Liver (tissue), 9 donors: ENCODE measurements around the gene TSPYL6. TPM values are rescaled to one million over a fixed set of nuclear protein-coding genes. Genes with fewer than 3 reads are reported as not detected.

Experiments used
- DNase-seq: peaks from one replicate; pipeline ENCODE4 v3.0.0-alpha.2; 2017; ENCODE audit warnings: low spot score
- H3K27ac ChIP-seq, 2 donors: one replicate each; pipeline ENCODE4 v1.7.0; 2013; ENCODE audit warnings: inconsistent platforms in 2 of 2, low read length in 2 of 2, control low read depth in 1 of 2, low read depth in 1 of 2, mild to moderate bottlenecking in 1 of 2
- H3K27me3 ChIP-seq, 4 donors: one replicate each; pipeline versions ENCODE4 v1.6.1 to v1.7.0; 2013; ENCODE audit warnings: low read length in 3 of 4, inconsistent platforms in 1 of 4, mild to moderate bottlenecking in 1 of 4, moderate library complexity in 1 of 4; ENCODE audit not compliant: control insufficient read depth in 4 of 4, insufficient read depth in 4 of 4
- H3K36me3 ChIP-seq, 4 donors: one replicate each; pipeline versions ENCODE4 v1.6.1 to v1.7.0; 2013; ENCODE audit warnings: low read length in 3 of 4, mild to moderate bottlenecking in 3 of 4, low read depth in 1 of 4, moderate library complexity in 1 of 4; ENCODE audit not compliant: control insufficient read depth in 4 of 4, insufficient read depth in 3 of 4
- H3K4me1 ChIP-seq, 4 donors: one replicate each; pipeline versions ENCODE4 v1.6.1 to v1.7.0; 2013; ENCODE audit warnings: low read length in 3 of 4, mild to moderate bottlenecking in 3 of 4, moderate library complexity in 1 of 4; ENCODE audit not compliant: control insufficient read depth in 4 of 4, insufficient read depth in 4 of 4
- H3K4me3 ChIP-seq, 3 donors: one replicate each; pipeline versions ENCODE4 v1.6.1 to v1.7.0; 2013; ENCODE audit warnings: low read length in 3 of 3, control low read depth in 1 of 3, low read depth in 1 of 3, mild to moderate bottlenecking in 1 of 3
- H3K9ac ChIP-seq, 2 donors: one replicate each; pipeline ENCODE4 v1.7.0; 2013; ENCODE audit warnings: low read length in 2 of 2, mild to moderate bottlenecking in 2 of 2, moderate library complexity in 2 of 2, control low read depth in 1 of 2, low read depth in 1 of 2
- H3K9me3 ChIP-seq, 4 donors: one replicate each; pipeline versions ENCODE4 v1.6.1 to v1.7.0; 2013; ENCODE audit warnings: low read length in 3 of 4; ENCODE audit not compliant: control insufficient read depth in 4 of 4
- ATF3 ChIP-seq: IDR thresholded peaks from 2 replicates; pipeline ENCODE4 v1.6.1; 2016; ENCODE audit warnings: antibody characterized with exemption
- CTCF ChIP-seq: fragments of 150-350 bp; IDR thresholded peaks from 2 replicates; pipeline ENCODE4 v1.5.1; 2017; ENCODE audit warnings: improper control_type of control experiment, low read depth, low read length; ENCODE audit not compliant: missing input control
- EGR1 ChIP-seq, 2 donors: IDR thresholded peaks; 2 replicates each; pipeline ENCODE4 v1.6.1; 2016 to 2018; ENCODE audit warnings: antibody characterized with exemption in 2 of 2, low read depth in 2 of 2
- FOXA1 ChIP-seq: IDR thresholded peaks from 2 replicates; pipeline ENCODE4 v1.6.1; 2016; ENCODE audit warnings: antibody characterized with exemption
- FOXA2 ChIP-seq: IDR thresholded peaks from 2 replicates; pipeline ENCODE4 v1.6.1; 2016; ENCODE audit warnings: antibody characterized with exemption
- GABPA ChIP-seq, 2 donors: IDR thresholded peaks in 1 of 2; conservative IDR thresholded peaks in 1 of 2; 2 replicates each; pipeline ENCODE4 v1.6.1; 2016; ENCODE audit warnings: antibody characterized with exemption in 2 of 2, mild to moderate bottlenecking in 1 of 2, moderate library complexity in 1 of 2
- HNF4A ChIP-seq, 2 donors: conservative IDR thresholded peaks; 2 replicates each; pipeline ENCODE4 v1.6.1; 2016; ENCODE audit warnings: antibody characterized with exemption in 2 of 2, mild to moderate bottlenecking in 2 of 2
- HNF4G ChIP-seq: IDR thresholded peaks from 2 replicates; pipeline ENCODE4 v1.6.1; 2016; ENCODE audit warnings: antibody characterized with exemption
- JUND ChIP-seq, 2 donors: IDR thresholded peaks; 2 replicates each; pipeline ENCODE4 v1.6.1; 2016; ENCODE audit warnings: antibody characterized with exemption in 2 of 2
- NR2F2 ChIP-seq: IDR thresholded peaks from 2 replicates; pipeline ENCODE4 v1.6.1; 2016; ENCODE audit warnings: antibody characterized with exemption
- RAD21 ChIP-seq, 2 donors: IDR thresholded peaks; 2 replicates each; pipeline ENCODE4 v1.6.1; 2016; ENCODE audit warnings: antibody characterized with exemption in 2 of 2, mild to moderate bottlenecking in 2 of 2
- RXRA ChIP-seq, 2 donors: IDR thresholded peaks; 2 replicates each; pipeline ENCODE4 v1.6.1; 2017 to 2018; ENCODE audit warnings: antibody characterized with exemption in 2 of 2, mild to moderate bottlenecking in 1 of 2
- SP1 ChIP-seq: IDR thresholded peaks from 2 replicates; pipeline ENCODE4 v1.6.1; 2018; ENCODE audit warnings: antibody characterized with exemption, mild to moderate bottlenecking
- TAF1 ChIP-seq: conservative IDR thresholded peaks from 2 replicates; pipeline ENCODE4 v1.6.1; 2016; ENCODE audit warnings: antibody characterized with exemption, mild to moderate bottlenecking
- YY1 ChIP-seq: IDR thresholded peaks from 2 replicates; pipeline ENCODE4 v1.6.1; 2016; ENCODE audit warnings: antibody characterized with exemption, mild to moderate bottlenecking
- ZBTB33 ChIP-seq: IDR thresholded peaks from 2 replicates; pipeline ENCODE4 v1.6.1; 2016; ENCODE audit warnings: antibody characterized with exemption
- WGBS: extraction: QIAGEN DNeasy Blood & Tissue Kit; methylation state at CpG from one replicate; pipeline ENCODE4 v1.1.7; 2013; 5-methylcytosine and 5-hydroxymethylcytosine counted together
- polyA plus RNA-seq, 2 donors: library from polyadenylated mRNA; stranded (reverse) in 1 of 2; unstranded in 1 of 2; fragments of 200-250 nt in 1 of 2; fragments of >200 nt in 1 of 2; fragmentation: Nextera tagmentation in 1 of 2; extraction: Ambion mirVana in 1 of 2; gene quantifications; one replicate each; pipeline versions ENCODE4 v1.2.1 to v1.2.3, GENCODE V29; 2013 to 2015
- total RNA-seq, 2 donors: library from RNA; depleted of rRNA; stranded (reverse); fragments of >200 nt; gene quantifications; one replicate each; pipeline ENCODE4 v1.2.3, GENCODE V29; 2014
- TF ChIP-seq, protein P1 (sequence below): IDR thresholded peaks from 2 replicates; pipeline ENCODE4 v1.6.1; 2016; ENCODE audit warnings: antibody characterized with exemption
- TF ChIP-seq, protein P2 (sequence below): IDR thresholded peaks from 2 replicates; pipeline ENCODE4 v1.6.1; 2016; ENCODE audit warnings: antibody characterized with exemption, mild to moderate bottlenecking
- donor health status: healthy.
- donor health status: healthy.
- donor health status: healthy.
- donor health status: healthy.
- donor health status: healthy.

TSPYL6 gene
- total and polyA plus RNA-seq, 4 donors: under 0.01 to 0.04 TPM; not detected in 2

DNA sequence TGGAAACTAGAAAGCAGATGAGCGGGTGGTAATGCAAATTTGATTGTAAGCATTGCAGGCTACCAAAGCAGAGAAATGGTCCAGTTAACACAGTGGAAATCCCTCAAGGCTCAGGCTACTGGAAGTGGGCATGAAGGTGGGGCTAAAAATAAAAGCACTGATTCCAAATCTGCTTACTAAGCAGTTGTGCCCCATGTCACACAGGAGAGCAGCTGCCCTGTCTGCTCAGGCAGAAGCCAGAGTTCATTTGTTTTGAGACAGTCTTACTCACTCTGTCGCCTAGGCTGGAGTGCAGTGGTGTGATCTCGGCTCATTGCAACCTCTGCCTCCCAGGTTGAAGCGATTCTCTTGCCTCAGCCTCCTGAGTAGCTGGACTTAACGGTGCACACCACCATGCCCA lies 42.5 kb upstream of the TSPYL6 start:
- no peaks in the 10 kb centered on the region for H3K27me3 ChIP-seq
- H3K9me3 ChIP-seq: no peaks in the 10 kb centered on the region
- no peak overlapping the region for H3K27ac ChIP-seq
- 98% methylated on average over 5 of the region's 5 CpGs for WGBS
- H3K4me3 ChIP-seq: no peak overlapping the region
- H3K4me1 ChIP-seq: no peaks in the 10 kb centered on the region
- TF ChIP-seq HNF4A (conservative IDR thresholded peaks at IDR 0.05) (no peak), YY1 (no peak), CTCF (no peak), RXRA (IDR thresholded peaks at IDR 0.05) (no peak), FOXA1 (no peak), NR2F2 (no peak), EGR1 (IDR thresholded peaks at IDR 0.05; ENCODE audit: low read depth in 2 of 2) (no peak), GABPA (IDR thresholded peaks at IDR 0.05 in 1 of 2, conservative IDR thresholded peaks at IDR 0.05 in 1 of 2) (no peak), FOXA2 (no peak), ATF3 (no peak), ZBTB33 (no peak), SP1 (no peak), TAF1 (no peak), RAD21 (IDR thresholded peaks at IDR 0.05) (no peak), HNF4G (no peak), JUND (IDR thresholded peaks at IDR 0.05) (no peak)
- TF ChIP-seq, protein P1, sequence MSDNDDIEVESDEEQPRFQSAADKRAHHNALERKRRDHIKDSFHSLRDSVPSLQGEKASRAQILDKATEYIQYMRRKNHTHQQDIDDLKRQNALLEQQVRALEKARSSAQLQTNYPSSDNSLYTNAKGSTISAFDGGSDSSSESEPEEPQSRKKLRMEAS: no peak
- TF ChIP-seq, protein P2, sequence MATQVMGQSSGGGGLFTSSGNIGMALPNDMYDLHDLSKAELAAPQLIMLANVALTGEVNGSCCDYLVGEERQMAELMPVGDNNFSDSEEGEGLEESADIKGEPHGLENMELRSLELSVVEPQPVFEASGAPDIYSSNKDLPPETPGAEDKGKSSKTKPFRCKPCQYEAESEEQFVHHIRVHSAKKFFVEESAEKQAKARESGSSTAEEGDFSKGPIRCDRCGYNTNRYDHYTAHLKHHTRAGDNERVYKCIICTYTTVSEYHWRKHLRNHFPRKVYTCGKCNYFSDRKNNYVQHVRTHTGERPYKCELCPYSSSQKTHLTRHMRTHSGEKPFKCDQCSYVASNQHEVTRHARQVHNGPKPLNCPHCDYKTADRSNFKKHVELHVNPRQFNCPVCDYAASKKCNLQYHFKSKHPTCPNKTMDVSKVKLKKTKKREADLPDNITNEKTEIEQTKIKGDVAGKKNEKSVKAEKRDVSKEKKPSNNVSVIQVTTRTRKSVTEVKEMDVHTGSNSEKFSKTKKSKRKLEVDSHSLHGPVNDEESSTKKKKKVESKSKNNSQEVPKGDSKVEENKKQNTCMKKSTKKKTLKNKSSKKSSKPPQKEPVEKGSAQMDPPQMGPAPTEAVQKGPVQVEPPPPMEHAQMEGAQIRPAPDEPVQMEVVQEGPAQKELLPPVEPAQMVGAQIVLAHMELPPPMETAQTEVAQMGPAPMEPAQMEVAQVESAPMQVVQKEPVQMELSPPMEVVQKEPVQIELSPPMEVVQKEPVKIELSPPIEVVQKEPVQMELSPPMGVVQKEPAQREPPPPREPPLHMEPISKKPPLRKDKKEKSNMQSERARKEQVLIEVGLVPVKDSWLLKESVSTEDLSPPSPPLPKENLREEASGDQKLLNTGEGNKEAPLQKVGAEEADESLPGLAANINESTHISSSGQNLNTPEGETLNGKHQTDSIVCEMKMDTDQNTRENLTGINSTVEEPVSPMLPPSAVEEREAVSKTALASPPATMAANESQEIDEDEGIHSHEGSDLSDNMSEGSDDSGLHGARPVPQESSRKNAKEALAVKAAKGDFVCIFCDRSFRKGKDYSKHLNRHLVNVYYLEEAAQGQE: no peak
- no peaks in the 10 kb centered on the region for H3K36me3 ChIP-seq
- no peak overlapping the region for H3K9ac ChIP-seq
- no peak for DNase-seq
